ENCODE measurements around the gene ENOX1.

Gene ENOX1

GRCh38 chr13:43611281-43612273 lies 175.2 kb downstream of the ENOX1 start:
- no peak for ATAC-seq (ENCODE audit: insufficient read depth, low read depth)
- TF ChIP-seq EZH2 (IDR thresholded peaks at IDR 0.05; ENCODE audit: borderline replicate concordance, low read depth, low read length, severe bottlenecking) (no peak), CTCF (IDR thresholded peaks at IDR 0.05; ENCODE audit: borderline replicate concordance, extremely low read depth, low read length, poor library complexity, severe bottlenecking) (no peak)

GRCh38 chr13:43608400-43609137 lies 178.2 kb downstream of the ENOX1 start:
- Histone ChIP-seq H3K4me2 (ENCODE audit: insufficient read depth, low read length) (no peak overlapping the region), H3K79me2 (ENCODE audit: insufficient read depth, low read length) (no peaks in the 10 kb centered on the region), H3K27ac (ENCODE audit: low read length) (no peak overlapping the region), H3K36me3 (ENCODE audit: insufficient read depth, low read length) (no peaks in the 10 kb centered on the region), H3K4me1 (ENCODE audit: insufficient read depth, low read length) (no peaks in the 10 kb centered on the region), H3K9ac (ENCODE audit: low read depth, low read length) (no peak overlapping the region), H3K4me3 (ENCODE audit: low read depth in 1 of 2, low read length in 2 of 2) (no peak overlapping the region), H3K9me3 (ENCODE audit: insufficient read depth, low read length, severe bottlenecking) (no peaks in the 10 kb centered on the region), H4K20me1 (ENCODE audit: insufficient read depth, low read length) (no peaks in the 10 kb centered on the region), H2AFZ (ENCODE audit: low read depth, low read length) (no peak overlapping the region), H3K27me3 (ENCODE audit: insufficient read depth, low read length, poor library complexity) (no peaks in the 10 kb centered on the region)
- ATAC-seq (ENCODE audit: insufficient read depth, low read depth), result no peak
- TF ChIP-seq CTCF (IDR thresholded peaks at IDR 0.05; ENCODE audit: borderline replicate concordance, extremely low read depth, low read length, poor library complexity, severe bottlenecking) (no peak), EZH2 (IDR thresholded peaks at IDR 0.05; ENCODE audit: borderline replicate concordance, low read depth, low read length, severe bottlenecking) (no peak)
- no peak for DNase-seq

More at GRCh38 chr13:43611281-43612273, 175.2 kb downstream of the ENOX1 start:
- no peak for DNase-seq
- Histone ChIP-seq H3K9me3 (ENCODE audit: insufficient read depth, low read length, severe bottlenecking) (no peaks in the 10 kb centered on the region), H3K4me2 (ENCODE audit: insufficient read depth, low read length) (no peak overlapping the region), H3K4me1 (ENCODE audit: insufficient read depth, low read length) (no peaks in the 10 kb centered on the region), H4K20me1 (ENCODE audit: insufficient read depth, low read length) (no peaks in the 10 kb centered on the region), H3K27ac (ENCODE audit: low read length) (no peak overlapping the region), H3K79me2 (ENCODE audit: insufficient read depth, low read length) (no peaks in the 10 kb centered on the region), H2AFZ (ENCODE audit: low read depth, low read length) (no peak overlapping the region), H3K9ac (ENCODE audit: low read depth, low read length) (no peak overlapping the region), H3K27me3 (ENCODE audit: insufficient read depth, low read length, poor library complexity) (no peaks in the 10 kb centered on the region), H3K4me3 (ENCODE audit: low read depth in 1 of 2, low read length in 2 of 2) (no peak overlapping the region), H3K36me3 (ENCODE audit: insufficient read depth, low read length) (no peaks in the 10 kb centered on the region)

GRCh38 chr13:43597599-43597945 lies 189.2 kb downstream of the ENOX1 start:
- no peak for DNase-seq
- Histone ChIP-seq H3K79me2 (ENCODE audit: insufficient read depth, low read length) (no peaks in the 10 kb centered on the region), H3K36me3 (ENCODE audit: insufficient read depth, low read length) (no peaks in the 10 kb centered on the region), H3K4me1 (ENCODE audit: insufficient read depth, low read length) (no peaks in the 10 kb centered on the region), H3K27me3 (ENCODE audit: insufficient read depth, low read length, poor library complexity) (peaks cover 4% of the 10 kb centered on the region), H3K9me3 (ENCODE audit: insufficient read depth, low read length, severe bottlenecking) (no peaks in the 10 kb centered on the region), H2AFZ (ENCODE audit: low read depth, low read length) (no peak overlapping the region), H3K27ac (ENCODE audit: low read length) (no peak overlapping the region), H3K4me2 (ENCODE audit: insufficient read depth, low read length) (no peak overlapping the region), H3K9ac (ENCODE audit: low read depth, low read length) (no peak overlapping the region), H3K4me3 (ENCODE audit: low read depth in 1 of 2, low read length in 2 of 2) (no peak overlapping the region), H4K20me1 (ENCODE audit: insufficient read depth, low read length) (no peaks in the 10 kb centered on the region)
- ATAC-seq (ENCODE audit: insufficient read depth, low read depth), result no peak
- TF ChIP-seq EZH2 (IDR thresholded peaks at IDR 0.05; ENCODE audit: borderline replicate concordance, low read depth, low read length, severe bottlenecking), result no peak
- TF ChIP-seq CTCF (IDR thresholded peaks at IDR 0.05; ENCODE audit: borderline replicate concordance, extremely low read depth, low read length, poor library complexity, severe bottlenecking), result no peak
